NCI-H2196 treated with DMSO at 0.1 percent for 48 hours (cell line): Measurements from ENCODE around the gene FCRLA.
"Not testable (repeated sequence)": the region's sequence is repeated elsewhere in the genome, so short reads cannot be mapped to it uniquely, and the experiment has no call there.

Source experiments
- DNase-seq: peaks from one replicate; lab custom pipeline; 2025; ENCODE audit not compliant: unreplicated experiment; lab: John Stamatoyannopoulos, UW

FCRLA gene, protein sequence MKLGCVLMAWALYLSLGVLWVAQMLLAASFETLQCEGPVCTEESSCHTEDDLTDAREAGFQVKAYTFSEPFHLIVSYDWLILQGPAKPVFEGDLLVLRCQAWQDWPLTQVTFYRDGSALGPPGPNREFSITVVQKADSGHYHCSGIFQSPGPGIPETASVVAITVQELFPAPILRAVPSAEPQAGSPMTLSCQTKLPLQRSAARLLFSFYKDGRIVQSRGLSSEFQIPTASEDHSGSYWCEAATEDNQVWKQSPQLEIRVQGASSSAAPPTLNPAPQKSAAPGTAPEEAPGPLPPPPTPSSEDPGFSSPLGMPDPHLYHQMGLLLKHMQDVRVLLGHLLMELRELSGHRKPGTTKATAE

DNA sequence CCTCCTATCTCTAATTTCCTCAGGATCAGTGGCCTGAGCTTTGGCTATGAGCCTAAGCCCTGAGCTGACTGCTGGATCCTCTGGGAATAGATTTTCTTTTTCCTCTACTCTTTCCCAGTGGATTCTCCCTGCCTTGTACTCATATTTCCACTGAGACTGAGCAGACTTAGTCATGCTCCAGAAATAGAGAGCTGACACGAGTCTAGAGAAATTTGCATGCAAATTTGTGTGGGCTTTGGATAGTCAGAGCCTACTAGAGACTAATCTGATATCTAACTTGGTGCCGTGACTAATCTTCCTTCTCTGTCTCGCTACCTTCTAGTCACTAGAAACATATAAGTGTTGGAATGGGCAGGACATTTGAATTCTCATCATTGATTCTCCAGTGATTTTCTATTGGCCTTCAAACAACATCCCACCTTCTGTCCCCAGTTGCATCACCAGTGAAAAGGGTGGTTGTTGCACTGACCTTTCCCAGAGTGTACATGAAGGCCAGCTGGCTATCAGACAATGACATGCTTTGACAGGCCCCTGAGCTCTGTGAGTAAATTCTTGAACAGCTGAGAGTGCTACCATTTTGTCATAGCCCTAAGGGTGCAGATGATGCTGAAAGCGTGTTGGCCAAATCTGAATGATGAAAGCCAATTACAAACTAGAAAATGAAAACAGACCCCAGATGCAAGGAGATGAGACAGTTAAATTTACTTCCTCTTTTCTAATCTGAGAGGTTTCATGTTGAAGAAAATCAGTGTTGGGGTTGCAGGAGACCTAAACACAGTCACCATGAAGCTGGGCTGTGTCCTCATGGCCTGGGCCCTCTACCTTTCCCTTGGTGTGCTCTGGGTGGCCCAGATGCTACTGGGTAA lies at the start of gene FCRLA:
Gene FCRLA, plus strand, starts transcription at position 748 of the 866 bp plus-strand sequence. Its CDS starts 36 bp downstream, at position 784.
- DNase-seq = no peak

DNA sequence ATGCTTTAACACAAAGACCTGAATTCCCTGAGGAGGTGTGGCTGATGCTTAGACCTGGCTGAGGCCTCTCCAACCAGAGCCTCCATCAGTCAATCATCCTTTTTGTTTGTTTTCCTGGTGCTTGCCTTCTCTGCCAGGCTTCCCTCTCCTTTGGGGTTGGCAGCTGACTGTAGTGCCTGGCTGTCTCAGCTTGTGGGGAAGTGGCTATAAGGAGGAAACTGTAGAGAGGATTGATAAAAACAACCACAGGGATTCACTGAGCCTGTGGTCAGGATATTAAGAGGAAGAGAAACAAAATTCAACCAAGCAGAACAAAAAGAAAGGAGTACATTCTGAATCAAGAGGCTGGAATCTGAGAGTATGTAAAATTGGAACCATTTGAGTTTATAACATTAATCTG lies 48.5 kb upstream of the FCRLA start:
- not testable (repeated sequence) for DNase-seq

GRCh38 chr1:161661660-161662311 lies 45.2 kb upstream of the FCRLA start:
- not testable (repeated sequence) for DNase-seq

DNA sequence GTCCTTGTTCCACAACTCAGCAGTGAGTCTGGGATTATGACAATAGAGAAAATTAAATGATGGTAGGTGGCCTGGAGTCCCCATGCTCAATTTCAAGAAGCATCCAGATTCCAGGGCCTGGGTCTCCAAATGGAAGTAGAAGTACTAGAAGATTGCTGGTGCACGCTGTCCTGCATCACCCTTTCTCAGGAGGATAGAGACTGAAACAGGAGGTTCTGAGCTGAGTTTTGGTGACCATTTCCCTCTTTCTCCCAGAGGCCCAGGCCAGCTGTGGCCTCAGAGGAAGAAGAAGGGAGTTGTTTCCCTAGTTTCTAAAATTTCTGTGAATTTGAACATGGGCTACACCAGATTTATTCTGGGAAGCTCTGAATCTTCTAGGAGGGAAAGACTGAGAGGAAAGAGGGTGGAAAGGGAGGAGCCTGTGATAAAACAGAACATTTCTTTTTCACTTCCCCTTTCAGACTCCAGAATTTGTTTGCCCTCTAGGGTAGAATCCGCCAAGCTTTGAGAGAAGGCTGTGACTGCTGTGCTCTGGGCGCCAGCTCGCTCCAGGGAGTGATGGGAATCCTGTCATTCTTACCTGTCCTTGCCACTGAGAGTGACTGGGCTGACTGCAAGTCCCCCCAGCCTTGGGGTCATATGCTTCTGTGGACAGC lies 44.2 kb upstream of the FCRLA start, which contains the start of gene FCGR2B:
Gene FCGR2B, plus strand, starts transcription at position 460 of the 656 bp plus-strand sequence. Its CDS starts 99 bp downstream, at position 559.
- not testable (repeated sequence) for DNase-seq

DNA sequence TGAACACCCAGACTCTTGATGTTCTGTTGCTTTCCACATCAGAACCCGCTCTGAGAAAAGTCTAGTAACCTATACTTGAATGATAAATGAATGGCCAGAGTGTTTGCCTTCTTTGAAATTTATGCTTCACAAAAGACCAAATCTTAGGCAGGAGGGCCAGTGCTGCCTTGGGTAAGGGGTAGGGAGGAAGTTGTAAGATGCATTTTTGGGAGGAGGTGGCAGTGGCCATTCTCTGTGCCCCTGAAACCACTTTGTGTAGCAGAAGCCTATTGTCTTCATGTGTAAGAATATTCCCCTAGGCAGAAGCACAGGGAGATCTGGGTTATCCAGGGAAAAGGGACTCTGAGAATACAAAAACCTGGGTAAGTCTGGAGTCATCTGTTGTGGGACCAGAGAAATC lies 43.5 kb upstream of the FCRLA start:
- not testable (repeated sequence) for DNase-seq

DNA sequence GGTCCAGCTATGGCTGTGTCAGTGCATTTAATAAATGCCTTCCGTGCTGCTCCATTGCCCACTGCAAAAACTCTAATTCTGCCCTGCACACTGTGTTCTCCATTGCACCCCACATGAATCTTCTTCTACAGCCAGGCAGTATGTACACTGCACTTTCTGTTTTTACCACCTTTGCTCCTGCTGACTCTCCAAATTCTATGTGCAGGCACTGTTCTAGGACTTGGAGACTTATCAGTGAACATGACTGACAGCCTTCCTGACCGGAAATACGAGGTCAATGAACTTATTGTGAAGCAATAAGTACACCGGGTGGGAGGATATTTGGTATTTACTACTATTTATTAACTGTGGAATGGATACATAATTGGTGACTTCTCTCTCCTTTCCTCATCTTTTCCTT lies 42.3 kb upstream of the FCRLA start:
- DNase-seq = not testable (repeated sequence)

- DNase-seq = not testable (repeated sequence)
Observed at GRCh38 chr1:161671045-161672020, 35.7 kb upstream of the FCRLA start.

- DNase-seq = not testable (repeated sequence)
Observed at GRCh38 chr1:161673437-161673836, 33.6 kb upstream of the FCRLA start.

DNA sequence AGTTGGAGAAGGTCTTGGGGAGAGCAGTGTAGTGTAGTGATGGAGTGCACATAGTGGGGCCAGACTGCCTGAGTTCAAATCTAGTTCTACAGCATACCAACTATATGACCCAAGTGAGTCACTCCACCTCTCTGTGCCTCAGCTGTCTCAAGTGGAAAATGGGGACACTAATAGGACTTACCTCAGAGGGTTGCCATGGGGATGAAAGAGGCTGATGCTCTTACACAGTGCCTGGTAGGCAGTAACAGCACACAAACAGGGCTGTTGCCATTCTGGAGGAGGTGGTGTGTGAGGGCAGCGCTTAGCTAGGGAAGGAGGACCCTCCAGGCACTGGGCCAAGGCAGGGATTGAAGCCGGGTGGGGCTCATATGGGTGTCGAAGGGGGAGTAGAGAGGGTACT lies 32.6 kb upstream of the FCRLA start:
- not testable (repeated sequence) for DNase-seq

GRCh38 chr1:161674908-161675307 lies 32.1 kb upstream of the FCRLA start:
- DNase-seq = not testable (repeated sequence)

DNA sequence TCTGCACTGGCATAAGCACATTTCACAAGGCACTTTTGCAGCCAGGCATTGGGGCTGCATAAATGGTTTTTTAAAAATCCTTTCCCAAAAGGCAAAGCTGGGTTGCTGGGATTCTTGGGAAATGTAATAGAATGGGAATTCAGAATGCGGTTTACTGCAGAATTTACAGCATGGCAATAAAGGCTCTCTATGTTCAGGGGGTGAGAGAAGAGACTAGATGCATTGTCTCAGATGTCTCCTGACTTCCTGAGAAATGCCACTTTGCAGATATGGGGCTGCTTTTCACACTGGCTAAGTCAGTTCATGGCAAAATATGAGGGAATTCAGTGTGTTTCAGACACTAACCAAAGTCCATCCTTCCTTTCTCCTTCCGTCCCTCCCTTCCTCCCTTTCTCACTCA lies 30.6 kb upstream of the FCRLA start:
- DNase-seq = no peak

DNA sequence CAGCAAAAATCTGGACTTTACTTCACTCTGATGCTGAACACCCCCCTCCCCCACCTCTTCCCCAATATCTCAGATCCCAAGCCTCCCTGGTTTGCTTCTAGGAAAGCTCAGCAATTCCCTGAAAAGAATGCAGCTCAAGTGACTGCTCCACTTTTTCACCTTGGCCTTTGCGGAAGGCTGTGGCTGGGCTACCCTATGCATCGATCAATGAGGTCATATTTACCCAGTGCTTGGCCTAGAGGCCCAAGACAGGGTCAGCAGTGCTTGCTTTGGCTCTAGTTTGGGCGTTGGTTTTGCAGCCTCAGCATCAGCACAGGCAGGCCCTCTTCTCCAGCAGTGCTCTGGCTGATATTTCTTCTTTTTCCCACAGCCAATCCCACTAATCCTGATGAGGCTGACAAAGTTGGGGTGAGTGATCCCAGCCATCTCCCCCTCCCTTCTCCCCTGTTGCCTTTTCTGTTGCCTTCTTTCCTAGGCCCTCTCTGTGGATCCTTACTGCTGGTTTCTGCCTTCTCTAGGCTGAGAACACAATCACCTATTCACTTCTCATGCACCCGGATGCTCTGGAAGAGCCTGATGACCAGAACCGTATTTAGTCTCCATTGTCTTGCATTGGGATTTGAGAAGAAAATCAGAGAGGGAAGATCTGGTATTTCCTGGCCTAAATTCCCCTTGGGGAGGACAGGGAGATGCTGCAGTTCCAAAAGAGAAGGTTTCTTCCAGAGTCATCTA lies 29.9 kb upstream of the FCRLA start:
- DNase-seq = no peak

DNA sequence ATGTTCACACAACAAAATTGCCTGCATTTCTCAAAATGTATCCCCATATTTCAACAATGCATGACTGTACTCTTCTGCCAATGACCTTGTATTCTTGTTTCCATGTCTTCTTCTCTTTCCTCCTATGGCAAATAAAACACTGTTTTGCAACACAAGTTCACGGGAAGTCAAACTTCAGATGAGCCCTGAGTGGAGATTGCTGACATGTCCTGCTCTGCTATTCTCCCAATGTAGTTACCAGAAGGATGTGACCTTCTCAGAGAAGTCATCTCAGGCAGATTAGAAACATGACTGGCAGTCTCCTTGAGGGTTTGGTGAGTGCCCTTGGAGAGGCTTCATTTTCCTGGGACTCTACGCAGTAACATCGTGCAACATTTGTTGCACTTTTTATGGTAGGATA lies 28.5 kb upstream of the FCRLA start:
- no peak for DNase-seq

DNA sequence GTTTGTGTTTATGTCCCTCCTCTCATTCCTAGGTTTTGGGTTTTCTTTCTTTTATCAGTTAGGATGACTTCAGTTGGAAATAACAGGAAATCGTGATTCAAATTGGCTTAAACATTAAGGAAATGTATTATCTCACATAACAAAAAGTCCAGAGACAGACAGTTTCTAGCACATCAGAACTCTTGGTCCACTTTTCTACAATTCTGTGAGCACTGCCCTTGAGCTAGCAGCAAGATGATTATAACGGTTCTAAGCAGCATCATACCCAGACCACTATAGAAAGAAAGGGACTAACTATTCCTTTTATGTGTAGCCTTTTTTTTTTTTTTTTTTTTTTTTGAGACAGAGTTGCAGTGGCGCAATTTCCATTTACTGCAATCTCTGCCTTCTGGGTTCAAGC lies 25.1 kb upstream of the FCRLA start:
- DNase-seq = no peak

DNA sequence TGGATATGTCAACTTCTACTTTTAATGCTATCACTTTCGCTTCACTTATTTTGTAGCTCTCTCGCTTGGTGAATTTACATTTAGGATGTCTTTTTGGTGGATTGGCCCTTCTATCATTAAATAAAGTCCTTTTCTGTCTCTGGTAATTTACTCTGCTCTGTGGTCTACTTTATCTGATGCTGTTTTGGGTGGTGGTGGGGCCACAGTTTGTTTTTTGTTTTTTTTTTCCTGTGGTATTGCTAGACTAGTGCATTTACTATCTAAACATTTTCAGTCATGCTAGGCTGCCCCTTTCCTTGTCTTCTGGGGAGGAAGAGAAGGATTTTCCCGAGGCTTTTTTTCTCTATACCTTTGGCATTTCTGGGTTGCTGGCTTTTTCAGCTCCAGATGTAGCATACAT lies 18.1 kb upstream of the FCRLA start:
- no peak for DNase-seq

GRCh38 chr1:161691846-161692245 lies 15.2 kb upstream of the FCRLA start:
- DNase-seq = no peak

DNA sequence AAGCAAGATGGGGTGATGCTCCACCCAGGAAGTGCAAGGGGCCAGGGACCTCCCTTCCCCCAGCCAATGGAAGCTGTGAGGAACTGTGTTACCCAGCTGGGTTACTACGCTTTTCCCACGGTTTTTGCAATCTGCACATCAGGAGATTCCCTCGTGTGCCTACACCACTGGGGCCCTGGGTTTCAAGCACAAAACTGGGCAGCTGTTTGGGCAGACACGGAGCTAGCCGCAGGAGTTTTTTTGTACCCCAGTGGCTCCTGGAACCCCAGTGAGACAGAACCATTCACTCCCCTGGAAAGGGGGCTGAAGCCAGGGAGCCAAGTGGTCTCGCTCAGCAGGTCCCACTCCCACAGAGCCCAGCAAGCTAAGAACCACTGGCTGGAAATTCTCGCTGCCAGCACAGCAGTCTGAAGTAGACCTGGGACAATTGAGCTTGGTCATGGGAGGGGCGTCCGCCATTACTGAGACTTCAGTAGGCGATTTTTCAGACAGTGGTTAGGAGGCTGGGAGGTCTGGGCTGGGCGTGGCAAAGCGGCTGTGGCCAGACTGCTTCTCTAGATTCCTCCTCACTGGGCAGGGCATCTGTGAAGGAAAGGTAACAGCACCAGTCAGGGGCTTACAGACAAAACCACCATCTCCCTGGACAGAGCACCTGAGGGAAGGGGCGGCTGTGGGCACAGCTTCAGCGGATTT lies 13.9 kb upstream of the FCRLA start:
- not testable (repeated sequence) for DNase-seq

- DNase-seq = not testable (repeated sequence)
Observed at GRCh38 chr1:161698302-161698701, 8.7 kb upstream of the FCRLA start.
